Measurements from ENCODE around the gene XPOT.

The XPOT gene

GRCh38 chr12:64427988-64428387 is 23.8 kb downstream of the XPOT start:
- Histone ChIP-seq H3K9me3 (ENCODE audit: control insufficient read depth, low read length) (no peaks in the 10 kb centered on the region), H3K27ac (ENCODE audit: low read depth, low read length, severe bottlenecking) (no peak overlapping the region), H3K4me1 (ENCODE audit: control insufficient read depth, insufficient read depth, low read length, poor library complexity, severe bottlenecking) (no peaks in the 10 kb centered on the region), H3K36me3 (ENCODE audit: control insufficient read depth, insufficient read depth, low read length) (peaks cover 95% of the 10 kb centered on the region), H3K4me3 (ENCODE audit: extremely low read depth, insufficient read depth, low read length, poor library complexity, severe bottlenecking) (no peak overlapping the region)
- no CpG with 5 or more reads among the region's 1 CpG for WGBS, 2 experiments (ENCODE audit: insufficient coverage in 2 of 2)

GRCh38 chr12:64428956-64429355 is 24.8 kb downstream of the XPOT start:
- H3K4me3 ChIP-seq (ENCODE audit: extremely low read depth, insufficient read depth, low read length, poor library complexity, severe bottlenecking): no peak overlapping the region
- 92 to 100% methylated on average over 2 of the region's 4 CpGs for WGBS, 2 experiments (ENCODE audit: insufficient coverage in 2 of 2)
- no peaks in the 10 kb centered on the region for H3K9me3 ChIP-seq (ENCODE audit: control insufficient read depth, low read length)
- H3K27ac ChIP-seq (ENCODE audit: low read depth, low read length, severe bottlenecking): no peak overlapping the region
- no peaks in the 10 kb centered on the region for H3K4me1 ChIP-seq (ENCODE audit: control insufficient read depth, insufficient read depth, low read length, poor library complexity, severe bottlenecking)
- H3K36me3 ChIP-seq (ENCODE audit: control insufficient read depth, insufficient read depth, low read length): peaks cover 96% of the 10 kb centered on the region

GRCh38 chr12:64430886-64431285 is 26.7 kb downstream of the XPOT start:
- no peak overlapping the region for H3K27ac ChIP-seq (ENCODE audit: low read depth, low read length, severe bottlenecking)
- 86 to 100% methylated on average over 2 of the region's 2 CpGs for WGBS, 2 experiments (ENCODE audit: insufficient coverage in 2 of 2)
- H3K4me3 ChIP-seq (ENCODE audit: extremely low read depth, insufficient read depth, low read length, poor library complexity, severe bottlenecking): no peak overlapping the region
- no peaks in the 10 kb centered on the region for H3K9me3 ChIP-seq (ENCODE audit: control insufficient read depth, low read length)
- no peaks in the 10 kb centered on the region for H3K4me1 ChIP-seq (ENCODE audit: control insufficient read depth, insufficient read depth, low read length, poor library complexity, severe bottlenecking)
- H3K36me3 ChIP-seq (ENCODE audit: control insufficient read depth, insufficient read depth, low read length): peaks cover 96% of the 10 kb centered on the region

- Histone ChIP-seq H3K9me3 (ENCODE audit: control insufficient read depth, low read length) (no peaks in the 10 kb centered on the region), H3K27ac (ENCODE audit: low read depth, low read length, severe bottlenecking) (no peak overlapping the region), H3K4me1 (ENCODE audit: control insufficient read depth, insufficient read depth, low read length, poor library complexity, severe bottlenecking) (no peaks in the 10 kb centered on the region), H3K36me3 (ENCODE audit: control insufficient read depth, insufficient read depth, low read length) (peaks cover 96% of the 10 kb centered on the region), H3K4me3 (ENCODE audit: extremely low read depth, insufficient read depth, low read length, poor library complexity, severe bottlenecking) (no peak overlapping the region)
- 94 to 96% methylated on average over 2 to 3 of the region's 4 CpGs for WGBS, 2 experiments (ENCODE audit: insufficient coverage in 2 of 2)
Observed at GRCh38 chr12:64431791-64432190, 27.6 kb downstream of the XPOT start.

- WGBS, 2 experiments (ENCODE audit: insufficient coverage in 2 of 2): 88 to 100% methylated on average over 2 to 4 of the region's 5 CpGs
- H3K9me3 ChIP-seq (ENCODE audit: control insufficient read depth, low read length): no peaks in the 10 kb centered on the region
- H3K27ac ChIP-seq (ENCODE audit: low read depth, low read length, severe bottlenecking): no peak overlapping the region
- H3K4me3 ChIP-seq (ENCODE audit: extremely low read depth, insufficient read depth, low read length, poor library complexity, severe bottlenecking): no peak overlapping the region
- peaks cover 97% of the 10 kb centered on the region for H3K36me3 ChIP-seq (ENCODE audit: control insufficient read depth, insufficient read depth, low read length)
- no peaks in the 10 kb centered on the region for H3K4me1 ChIP-seq (ENCODE audit: control insufficient read depth, insufficient read depth, low read length, poor library complexity, severe bottlenecking)
Observed at GRCh38 chr12:64433915-64434314, 29.7 kb downstream of the XPOT start.

GRCh38 chr12:64440100-64440499 is 35.9 kb downstream of the XPOT start:
- Histone ChIP-seq H3K9me3 (ENCODE audit: control insufficient read depth, low read length) (no peaks in the 10 kb centered on the region), H3K27ac (ENCODE audit: low read depth, low read length, severe bottlenecking) (no peak overlapping the region), H3K36me3 (ENCODE audit: control insufficient read depth, insufficient read depth, low read length) (peaks cover 95% of the 10 kb centered on the region), H3K4me1 (ENCODE audit: control insufficient read depth, insufficient read depth, low read length, poor library complexity, severe bottlenecking) (no peaks in the 10 kb centered on the region), H3K4me3 (ENCODE audit: extremely low read depth, insufficient read depth, low read length, poor library complexity, severe bottlenecking) (no peak overlapping the region)
- WGBS, 2 experiments (ENCODE audit: insufficient coverage in 2 of 2): no CpG with 5 or more reads among the region's 1 CpG

GRCh38 chr12:64445490-64445889 is 41.3 kb downstream of the XPOT start:
- H3K27ac ChIP-seq (ENCODE audit: low read depth, low read length, severe bottlenecking): no peak overlapping the region
- no peak overlapping the region for H3K4me3 ChIP-seq (ENCODE audit: extremely low read depth, insufficient read depth, low read length, poor library complexity, severe bottlenecking)
- peaks cover 82% of the 10 kb centered on the region for H3K36me3 ChIP-seq (ENCODE audit: control insufficient read depth, insufficient read depth, low read length)
- no CpG with 5 or more reads among the region's 2 CpGs for WGBS, 2 experiments (ENCODE audit: insufficient coverage in 2 of 2)
- peaks cover 5% of the 10 kb centered on the region for H3K4me1 ChIP-seq (ENCODE audit: control insufficient read depth, insufficient read depth, low read length, poor library complexity, severe bottlenecking)
- no peaks in the 10 kb centered on the region for H3K9me3 ChIP-seq (ENCODE audit: control insufficient read depth, low read length)

- no CpG with 5 or more reads among the region's 1 CpG for WGBS, 2 experiments (ENCODE audit: insufficient coverage in 2 of 2)
- Histone ChIP-seq H3K4me3 (ENCODE audit: extremely low read depth, insufficient read depth, low read length, poor library complexity, severe bottlenecking) (no peak overlapping the region), H3K36me3 (ENCODE audit: control insufficient read depth, insufficient read depth, low read length) (peaks cover 74% of the 10 kb centered on the region), H3K9me3 (ENCODE audit: control insufficient read depth, low read length) (no peaks in the 10 kb centered on the region), H3K27ac (ENCODE audit: low read depth, low read length, severe bottlenecking) (no peak overlapping the region), H3K4me1 (ENCODE audit: control insufficient read depth, insufficient read depth, low read length, poor library complexity, severe bottlenecking) (peaks cover 8% of the 10 kb centered on the region)
Observed at GRCh38 chr12:64446295-64446694, 42.1 kb downstream of the XPOT start.

- Histone ChIP-seq H3K4me1 (ENCODE audit: control insufficient read depth, insufficient read depth, low read length, poor library complexity, severe bottlenecking) (peaks cover 8% of the 10 kb centered on the region), H3K4me3 (ENCODE audit: extremely low read depth, insufficient read depth, low read length, poor library complexity, severe bottlenecking) (no peak overlapping the region), H3K27ac (ENCODE audit: low read depth, low read length, severe bottlenecking) (no peak overlapping the region), H3K9me3 (ENCODE audit: control insufficient read depth, low read length) (no peaks in the 10 kb centered on the region), H3K36me3 (ENCODE audit: control insufficient read depth, insufficient read depth, low read length) (peaks cover 45% of the 10 kb centered on the region)
- 75 to 80% methylated on average over 1 of the region's 2 CpGs for WGBS, 2 experiments (ENCODE audit: insufficient coverage in 2 of 2)
Observed at GRCh38 chr12:64450057-64450640, 46.0 kb downstream of the XPOT start.

GRCh38 chr12:64450711-64451486 is 46.7 kb downstream of the XPOT start:
- H3K27ac ChIP-seq (ENCODE audit: low read depth, low read length, severe bottlenecking): peak overlapping the region; percentile 86

More at GRCh38 chr12:64450711-64451486, 46.7 kb downstream of the XPOT start:
- Histone ChIP-seq H3K36me3 (ENCODE audit: control insufficient read depth, insufficient read depth, low read length) (peaks cover 44% of the 10 kb centered on the region), H3K9me3 (ENCODE audit: control insufficient read depth, low read length) (no peaks in the 10 kb centered on the region), H3K4me3 (ENCODE audit: extremely low read depth, insufficient read depth, low read length, poor library complexity, severe bottlenecking) (peak overlapping the region; percentile 94), H3K4me1 (ENCODE audit: control insufficient read depth, insufficient read depth, low read length, poor library complexity, severe bottlenecking) (peaks cover 8% of the 10 kb centered on the region)
- WGBS, 2 experiments (ENCODE audit: insufficient coverage in 2 of 2): 0 to 7% methylated on average over 3 to 7 of the region's 8 CpGs
